Stomach (tissue), 9 donors: ENCODE results near the gene EN1. TPM values are rescaled to one million over a fixed set of nuclear protein-coding genes. Genes with fewer than 3 reads are reported as not detected.

ENCODE experiments used
- DNase-seq, 2 donors: peaks; one replicate each; pipeline versions ENCODE4 v3.0.0 to v3.0.0-alpha.2; 2013 to 2019
- H3K27ac ChIP-seq, 5 donors: fragments of 200-600 bp in 4 of 5; sonication (generic) in 4 of 5; one replicate each; pipeline ENCODE4 v1.5.1; 2013 to 2019; ENCODE audit warnings: mild to moderate bottlenecking in 1 of 5, moderate library complexity in 1 of 5
- H3K27me3 ChIP-seq, 3 donors: fragments of 200-600 bp; sonication (generic); one replicate each; pipeline ENCODE4 v1.5.1; 2017 to 2019; ENCODE audit warnings: mixed run types in 1 of 3
- H3K36me3 ChIP-seq, 4 donors: fragments of 200-600 bp; sonication (generic); 1 replicate in 3 of 4; 2 replicates in 1 of 4; pipeline ENCODE4 v1.5.1; 2016 to 2019
- H3K4me1 ChIP-seq, 4 donors: fragments of 200-600 bp; sonication (generic); one replicate each; pipeline ENCODE4 v1.5.1; 2016 to 2019
- H3K4me3 ChIP-seq, 4 donors: fragments of 200-600 bp; sonication (generic) in 3 of 4; one replicate each; pipeline ENCODE4 v1.5.1; 2016 to 2019; ENCODE audit warnings: mild to moderate bottlenecking in 1 of 4
- H3K9me3 ChIP-seq, 4 donors: fragments of 200-600 bp; sonication (generic); one replicate each; pipeline ENCODE4 v1.5.1; 2016 to 2019
- EP300 ChIP-seq: sonication (generic); formaldehyde crosslinking; IDR thresholded peaks from one replicate; pipeline ENCODE4 v1.6.1; 2017; ENCODE audit warnings: antibody characterized with exemption
- POLR2A ChIP-seq, 4 donors: fragments of 450-650 bp; IDR thresholded peaks; one replicate each; pipeline ENCODE4 v1.6.1; 2016; ENCODE audit warnings: antibody characterized with exemption in 4 of 4, control low read depth in 2 of 4, mild to moderate bottlenecking in 1 of 4, moderate library complexity in 1 of 4
- POLR2AphosphoS5 ChIP-seq, 3 donors: sonication (generic); formaldehyde crosslinking; IDR thresholded peaks; one replicate each; pipeline ENCODE4 v1.6.1; 2016; ENCODE audit warnings: antibody characterized with exemption in 3 of 3
- WGBS, 5 donors: extraction: QIAGEN DNeasy Blood & Tissue Kit in 3 of 5; methylation state at CpG; one replicate each; pipeline versions ENCODE4 v1.1.5 to v1.1.7; 2013 to 2018; 5-methylcytosine and 5-hydroxymethylcytosine counted together
- intact Hi-C: fragments of 100-400 bp; cut with DNase I; formaldehyde crosslinking; loops from one replicate; pipeline ENCODE4 v1.15.1; 2023; ENCODE audit warnings: low total_unique reads
- polyA plus RNA-seq, 3 donors: library from polyadenylated mRNA; stranded (reverse); fragments of 200-250 nt; gene quantifications; one replicate each; pipeline ENCODE4 v1.2.3, GENCODE V29; 2013
- total RNA-seq, 5 donors: library from RNA; depleted of rRNA; stranded (reverse); fragments of >200 nt; gene quantifications; one replicate each; pipeline versions ENCODE4 v1.1.0 to v1.2.3, GENCODE V29; 2014 to 2016
- TF ChIP-seq, protein P1 (sequence below), 7 experiments: fragments of 450-650 bp in 4 of 7; fragments of 200-600 bp in 3 of 7; sonication (generic) in 3 of 7; IDR thresholded peaks; one replicate each; pipeline ENCODE4 v1.5.1; 2016 to 2019; ENCODE audit warnings: antibody characterized with exemption in 7 of 7, control low read depth in 2 of 7, mild to moderate bottlenecking in 1 of 7
- donor health status: healthy with polysubstance abuse.
- donor health status: Bipolar disorder and iron deficiency.
- donor health status: healthy.

Gene EN1
- total and polyA plus RNA-seq, 8 donors, result not detected

DNA sequence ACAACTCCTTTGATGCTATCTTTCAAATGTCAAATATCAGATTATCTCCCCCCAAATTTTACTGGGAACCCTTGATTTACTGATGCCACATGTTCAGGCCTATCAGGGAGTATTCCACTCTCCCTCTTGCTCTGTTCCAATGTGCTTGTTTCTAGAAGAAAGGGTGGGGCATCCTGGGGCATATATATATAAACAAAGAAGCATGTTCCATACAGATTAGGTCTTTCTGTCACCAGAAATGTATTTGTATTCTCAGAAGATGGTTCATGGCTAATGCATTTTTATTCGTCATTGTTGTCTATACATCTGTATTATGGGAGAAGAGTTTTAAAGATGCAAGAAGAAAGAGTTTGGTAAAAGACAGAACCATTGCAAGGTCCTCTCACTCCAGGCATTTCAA, 24.9 kb downstream of the EN1 start:
- Histone ChIP-seq H3K36me3 (no peaks in the 10 kb centered on the region), H3K27ac (no peak overlapping the region), H3K4me3 (no peak overlapping the region), H3K27me3 (peaks cover 0 to 95% (median 26%) of the 10 kb centered on the region in 3 donors), H3K4me1 (no peaks in the 10 kb centered on the region), H3K9me3 (no peaks in the 10 kb centered on the region)
- intact Hi-C loops, result no loop called here
- TF ChIP-seq POLR2A (IDR thresholded peaks at IDR 0.05) (no peak), POLR2AphosphoS5 (IDR thresholded peaks at IDR 0.05) (no peak), EP300 (no peak)
- TF ChIP-seq, protein P1, sequence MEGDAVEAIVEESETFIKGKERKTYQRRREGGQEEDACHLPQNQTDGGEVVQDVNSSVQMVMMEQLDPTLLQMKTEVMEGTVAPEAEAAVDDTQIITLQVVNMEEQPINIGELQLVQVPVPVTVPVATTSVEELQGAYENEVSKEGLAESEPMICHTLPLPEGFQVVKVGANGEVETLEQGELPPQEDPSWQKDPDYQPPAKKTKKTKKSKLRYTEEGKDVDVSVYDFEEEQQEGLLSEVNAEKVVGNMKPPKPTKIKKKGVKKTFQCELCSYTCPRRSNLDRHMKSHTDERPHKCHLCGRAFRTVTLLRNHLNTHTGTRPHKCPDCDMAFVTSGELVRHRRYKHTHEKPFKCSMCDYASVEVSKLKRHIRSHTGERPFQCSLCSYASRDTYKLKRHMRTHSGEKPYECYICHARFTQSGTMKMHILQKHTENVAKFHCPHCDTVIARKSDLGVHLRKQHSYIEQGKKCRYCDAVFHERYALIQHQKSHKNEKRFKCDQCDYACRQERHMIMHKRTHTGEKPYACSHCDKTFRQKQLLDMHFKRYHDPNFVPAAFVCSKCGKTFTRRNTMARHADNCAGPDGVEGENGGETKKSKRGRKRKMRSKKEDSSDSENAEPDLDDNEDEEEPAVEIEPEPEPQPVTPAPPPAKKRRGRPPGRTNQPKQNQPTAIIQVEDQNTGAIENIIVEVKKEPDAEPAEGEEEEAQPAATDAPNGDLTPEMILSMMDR (IDR thresholded peaks at IDR 0.05), result no peak
- WGBS, 5 donors, result 7 to 92% (median 44%) methylated on average over 1 of the region's 1 CpG
- DNase-seq, result no peak

DNA sequence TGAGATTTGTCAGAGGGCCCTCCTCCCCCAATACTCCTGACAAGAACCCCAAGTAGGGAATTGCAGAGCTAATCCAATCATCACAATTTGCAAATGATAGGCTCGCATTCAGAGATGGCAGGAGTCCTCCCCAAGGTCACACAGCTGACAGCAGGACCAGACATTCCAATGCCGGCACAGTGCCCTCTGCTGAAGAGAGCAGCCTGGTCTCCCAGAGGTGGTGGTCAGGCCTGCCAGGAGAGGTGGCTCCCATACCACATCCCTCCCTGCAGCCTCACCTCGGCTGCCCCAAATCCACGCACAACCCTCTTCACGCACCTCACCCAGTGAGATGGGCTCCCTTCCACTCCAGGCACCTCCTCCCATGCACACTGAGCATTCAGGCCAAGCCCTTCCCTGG, 25.4 kb downstream of the EN1 start:
- no peak for TF ChIP-seq EP300
- TF ChIP-seq, protein P1 (IDR thresholded peaks at IDR 0.05), result no peak
- TF ChIP-seq POLR2AphosphoS5 (IDR thresholded peaks at IDR 0.05), result no peak
- TF ChIP-seq POLR2A (IDR thresholded peaks at IDR 0.05), result no peak
- Histone ChIP-seq H3K27ac (no peak overlapping the region), H3K4me3 (no peak overlapping the region), H3K9me3 (no peaks in the 10 kb centered on the region), H3K4me1 (no peaks in the 10 kb centered on the region), H3K36me3 (no peaks in the 10 kb centered on the region), H3K27me3 (peaks cover 0 to 96% (median 24%) of the 10 kb centered on the region in 3 donors)
- 51 to 74% (median 70%) methylated on average over 4 to 5 of the region's 5 CpGs for WGBS, 5 donors
- intact Hi-C loops, result no loop called here
- DNase-seq, result no peak

DNA sequence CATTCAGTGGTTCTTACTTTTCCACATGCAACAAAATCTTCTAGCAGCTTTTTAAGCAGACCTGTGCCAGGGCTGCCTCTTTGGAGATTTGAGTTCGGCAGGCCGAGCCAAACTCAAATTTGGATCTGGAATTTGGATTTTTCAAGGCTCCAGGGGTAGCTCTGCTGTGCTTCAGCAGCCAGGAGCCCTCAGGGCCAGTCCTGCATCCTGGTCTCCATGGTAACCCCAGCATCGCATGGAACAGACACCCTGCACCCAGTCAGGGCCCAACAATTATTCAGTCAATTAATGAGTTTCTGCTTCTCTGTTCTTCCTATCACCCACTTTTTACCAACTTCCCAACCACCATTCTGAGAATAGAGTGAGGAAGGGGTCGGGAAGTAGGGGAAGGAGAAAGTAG, 30.0 kb downstream of the EN1 start:
- intact Hi-C loops, result no loop called here
- no peak for TF ChIP-seq POLR2A (IDR thresholded peaks at IDR 0.05)
- no peak for TF ChIP-seq EP300
- TF ChIP-seq, protein P1 (IDR thresholded peaks at IDR 0.05), result no peak
- no peak for TF ChIP-seq POLR2AphosphoS5 (IDR thresholded peaks at IDR 0.05)
- Histone ChIP-seq H3K27ac (no peak overlapping the region), H3K36me3 (no peaks in the 10 kb centered on the region), H3K27me3 (peaks cover 0 to 94% (median 30%) of the 10 kb centered on the region in 3 donors), H3K4me3 (no peak overlapping the region), H3K9me3 (no peaks in the 10 kb centered on the region), H3K4me1 (no peaks in the 10 kb centered on the region)
- DNase-seq, result no peak
- WGBS, 5 donors, result 59 to 81% (median 62%) methylated on average over 4 of the region's 4 CpGs

DNA sequence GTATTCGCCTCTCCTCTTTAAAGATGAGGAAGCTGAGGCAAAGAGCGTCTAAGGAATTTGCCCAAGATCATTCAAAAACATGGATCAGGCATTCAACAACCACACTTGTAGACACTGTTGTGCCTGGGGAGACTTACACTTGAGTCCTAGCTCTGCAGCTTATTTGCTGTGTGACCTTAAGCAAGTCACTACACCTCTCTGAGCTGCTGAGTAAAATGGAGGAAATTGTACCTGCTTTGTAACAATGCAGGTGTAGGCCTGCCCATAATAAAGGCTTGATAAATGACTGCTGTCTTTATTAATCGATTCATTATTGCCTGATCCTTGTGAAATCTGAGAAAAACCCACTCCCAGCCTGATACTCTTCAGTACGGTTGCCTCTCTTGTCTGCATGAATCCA, 30.8 kb downstream of the EN1 start:
- Histone ChIP-seq H3K36me3 (no peaks in the 10 kb centered on the region), H3K4me3 (no peak overlapping the region), H3K4me1 (no peaks in the 10 kb centered on the region), H3K9me3 (no peaks in the 10 kb centered on the region), H3K27me3 (peaks cover 0 to 92% (median 30%) of the 10 kb centered on the region in 3 donors), H3K27ac (no peak overlapping the region)
- TF ChIP-seq POLR2AphosphoS5 (IDR thresholded peaks at IDR 0.05), result no peak
- TF ChIP-seq EP300, result no peak
- TF ChIP-seq, protein P1 (IDR thresholded peaks at IDR 0.05), result no peak
- no peak for TF ChIP-seq POLR2A (IDR thresholded peaks at IDR 0.05)
- no peak for DNase-seq
- 81 to 84% (median 83%) methylated on average over 4 of the region's 4 CpGs for WGBS, 5 donors
- intact Hi-C loops, result no loop called here
